Kidney (tissue), 14 donors: Measurements from ENCODE around the gene DCAF6. TPM values are rescaled to one million over a fixed set of nuclear protein-coding genes. Genes with fewer than 3 reads are reported as not detected.

Source experiments
- DNase-seq, 5 donors: peaks; one replicate each; pipeline ENCODE4 v3.0.0-alpha.2; 2013 to 2020
- FAIRE-seq: peaks from 2 replicates; lab custom pipeline; 2012; peaks lifted over from hg19 to GRCh38; lab: Jason Lieb, UNC
- H3K27ac ChIP-seq, 2 donors: one replicate each; pipeline ENCODE4 v1.7.0; 2013; ENCODE audit warnings: low read depth in 2 of 2, low read length in 2 of 2, inconsistent platforms in 1 of 2
- H3K27me3 ChIP-seq: one replicate; pipeline ENCODE4 v1.7.1; 2013; ENCODE audit warnings: low read length, inconsistent platforms; ENCODE audit not compliant: control insufficient read depth, insufficient read depth
- H3K36me3 ChIP-seq, 3 donors: one replicate each; pipeline versions ENCODE4 v1.7.0 to v1.7.1; 2013; ENCODE audit warnings: low read length in 3 of 3, control low read depth in 1 of 3, inconsistent platforms in 1 of 3; ENCODE audit not compliant: insufficient read depth in 3 of 3, control insufficient read depth in 2 of 3
- H3K4me1 ChIP-seq, 3 donors: one replicate each; pipeline versions ENCODE4 v1.7.0 to v1.7.1; 2013; ENCODE audit warnings: low read length in 3 of 3, inconsistent platforms in 1 of 3, low read depth in 1 of 3; ENCODE audit not compliant: control insufficient read depth in 2 of 3, insufficient read depth in 2 of 3
- H3K4me3 ChIP-seq, 3 donors: one replicate each; pipeline versions ENCODE4 v1.7.0 to v1.8.1; 2013; ENCODE audit warnings: low read length in 3 of 3, control low read depth in 1 of 3, inconsistent platforms in 1 of 3
- H3K9ac ChIP-seq, 3 donors: one replicate each; pipeline versions ENCODE4 v1.7.0 to v1.7.1; 2013; ENCODE audit warnings: low read length in 3 of 3, control low read depth in 1 of 3, inconsistent platforms in 1 of 3
- H3K9me3 ChIP-seq, 3 donors: one replicate each; pipeline versions ENCODE4 v1.7.0 to v1.7.1; 2013; ENCODE audit warnings: low read length in 3 of 3, control low read depth in 1 of 3, inconsistent platforms in 1 of 3; ENCODE audit not compliant: control insufficient read depth in 2 of 3, insufficient read depth in 1 of 3
- intact Hi-C: fragments of 100-400 bp; cut with DNase I; formaldehyde crosslinking; loops from one replicate; pipeline ENCODE4 v1.11.1; 2022
- polyA plus RNA-seq: library from polyadenylated mRNA; stranded (reverse); fragments of 350-450 nt; fragmentation: Illumina TruSeq; extraction: RNeasy Lipid Tissue Mini Kit (QIAGEN cat#74804); gene quantifications from one replicate; pipeline ENCODE4 v1.2.3, GENCODE V29; 2014; ENCODE audit warnings: low read depth, low replicate concordance; ENCODE audit not compliant: insufficient read depth
- total RNA-seq: library from RNA; stranded (reverse); fragmentation: NEBNext Ultra II Directional; extraction: Animal tissue kit (Norgen Biotek cat#: 25700); gene quantifications from one replicate; pipeline ENCODE4 v1.2.1, GENCODE V29; 2021
- TF ChIP-seq, protein P1 (sequence below): IDR thresholded peaks from 3 replicates; pipeline ENCODE4 v1.5.1; 2012; ENCODE audit warnings: mild to moderate bottlenecking, moderate library complexity, borderline replicate concordance; ENCODE audit not compliant: insufficient read depth; ENCODE audit errors: extremely low read depth
- donor health status: control.
- donor health status: control.
- donor health status: control.
- donor health status: control.
- donor health status: control.
- donor health status: DM: yes; HTN: yes; CAD: no.
- donor health status: Normal renal cell carcinoma (clear cell type).

Gene DCAF6
- total and polyA plus RNA-seq, 2 donors from 2014 or later, result 30.8 to 58.8 TPM

DNA sequence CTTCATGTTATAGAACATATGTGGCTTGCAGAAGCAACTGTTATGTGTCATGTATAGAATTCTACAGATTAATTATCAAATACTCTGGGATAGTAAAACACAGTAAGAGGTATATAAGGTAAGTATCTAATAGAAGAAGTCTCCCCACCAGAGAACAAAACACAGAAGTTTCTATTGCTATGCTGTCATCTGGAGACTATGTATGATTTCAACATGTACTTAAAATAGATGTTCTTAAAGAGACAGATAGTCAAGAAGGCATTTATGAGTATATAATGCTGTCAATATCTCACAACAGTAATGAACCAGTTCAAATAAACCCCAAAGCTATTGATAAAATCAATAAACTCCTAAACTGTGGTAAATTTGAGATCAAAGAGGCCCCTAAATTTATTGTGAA is 14.5 kb upstream of the DCAF6 start:
- DNase-seq (no peak), FAIRE-seq (no peak)
- H3K27me3 ChIP-seq, result no peaks in the 10 kb centered on the region
- H3K4me3 ChIP-seq, result no peak overlapping the region
- H3K4me1 ChIP-seq, result peaks cover 0 to 10% (median 0%) of the 10 kb centered on the region in 3 donors
- H3K27ac ChIP-seq, result no peak overlapping the region
- peaks cover 0 to 14% (median 0%) of the 10 kb centered on the region in 3 donors for H3K36me3 ChIP-seq
- no peak overlapping the region for H3K9ac ChIP-seq
- H3K9me3 ChIP-seq, result no peaks in the 10 kb centered on the region
- TF ChIP-seq, protein P1, sequence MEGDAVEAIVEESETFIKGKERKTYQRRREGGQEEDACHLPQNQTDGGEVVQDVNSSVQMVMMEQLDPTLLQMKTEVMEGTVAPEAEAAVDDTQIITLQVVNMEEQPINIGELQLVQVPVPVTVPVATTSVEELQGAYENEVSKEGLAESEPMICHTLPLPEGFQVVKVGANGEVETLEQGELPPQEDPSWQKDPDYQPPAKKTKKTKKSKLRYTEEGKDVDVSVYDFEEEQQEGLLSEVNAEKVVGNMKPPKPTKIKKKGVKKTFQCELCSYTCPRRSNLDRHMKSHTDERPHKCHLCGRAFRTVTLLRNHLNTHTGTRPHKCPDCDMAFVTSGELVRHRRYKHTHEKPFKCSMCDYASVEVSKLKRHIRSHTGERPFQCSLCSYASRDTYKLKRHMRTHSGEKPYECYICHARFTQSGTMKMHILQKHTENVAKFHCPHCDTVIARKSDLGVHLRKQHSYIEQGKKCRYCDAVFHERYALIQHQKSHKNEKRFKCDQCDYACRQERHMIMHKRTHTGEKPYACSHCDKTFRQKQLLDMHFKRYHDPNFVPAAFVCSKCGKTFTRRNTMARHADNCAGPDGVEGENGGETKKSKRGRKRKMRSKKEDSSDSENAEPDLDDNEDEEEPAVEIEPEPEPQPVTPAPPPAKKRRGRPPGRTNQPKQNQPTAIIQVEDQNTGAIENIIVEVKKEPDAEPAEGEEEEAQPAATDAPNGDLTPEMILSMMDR, result no peak
- intact Hi-C loops, result no loop called here

DNA sequence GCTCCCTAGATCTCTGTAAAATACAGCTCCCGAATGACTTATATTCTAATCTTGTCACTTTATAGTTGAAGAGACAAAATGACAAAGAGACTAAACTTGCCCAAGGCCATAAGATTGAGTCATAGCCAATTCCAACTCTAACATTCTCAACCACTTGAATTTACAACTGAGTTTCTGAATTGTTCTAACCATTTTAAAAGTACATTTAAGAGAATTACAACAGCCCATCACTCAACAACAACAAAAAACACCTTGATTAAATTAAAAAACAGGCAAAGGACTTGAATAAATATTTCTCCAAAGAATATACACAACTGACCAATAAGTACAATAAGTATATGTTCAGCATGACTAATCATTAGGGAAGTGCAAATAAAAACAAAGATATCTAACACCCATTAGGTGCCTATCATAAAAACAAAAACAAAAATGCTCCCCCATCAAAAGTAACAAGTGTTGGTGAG is 13.8 kb upstream of the DCAF6 start:
- Histone ChIP-seq H3K9me3 (no peaks in the 10 kb centered on the region), H3K9ac (no peak overlapping the region), H3K4me1 (peaks cover 0 to 12% (median 0%) of the 10 kb centered on the region in 3 donors), H3K36me3 (peaks cover 0 to 12% (median 0%) of the 10 kb centered on the region in 3 donors), H3K27ac (no peak overlapping the region), H3K27me3 (no peaks in the 10 kb centered on the region), H3K4me3 (no peak overlapping the region)
- TF ChIP-seq, protein P1, result no peak
- intact Hi-C loops, result no loop called here
- FAIRE-seq, result no peak
- no peak for DNase-seq

DNA sequence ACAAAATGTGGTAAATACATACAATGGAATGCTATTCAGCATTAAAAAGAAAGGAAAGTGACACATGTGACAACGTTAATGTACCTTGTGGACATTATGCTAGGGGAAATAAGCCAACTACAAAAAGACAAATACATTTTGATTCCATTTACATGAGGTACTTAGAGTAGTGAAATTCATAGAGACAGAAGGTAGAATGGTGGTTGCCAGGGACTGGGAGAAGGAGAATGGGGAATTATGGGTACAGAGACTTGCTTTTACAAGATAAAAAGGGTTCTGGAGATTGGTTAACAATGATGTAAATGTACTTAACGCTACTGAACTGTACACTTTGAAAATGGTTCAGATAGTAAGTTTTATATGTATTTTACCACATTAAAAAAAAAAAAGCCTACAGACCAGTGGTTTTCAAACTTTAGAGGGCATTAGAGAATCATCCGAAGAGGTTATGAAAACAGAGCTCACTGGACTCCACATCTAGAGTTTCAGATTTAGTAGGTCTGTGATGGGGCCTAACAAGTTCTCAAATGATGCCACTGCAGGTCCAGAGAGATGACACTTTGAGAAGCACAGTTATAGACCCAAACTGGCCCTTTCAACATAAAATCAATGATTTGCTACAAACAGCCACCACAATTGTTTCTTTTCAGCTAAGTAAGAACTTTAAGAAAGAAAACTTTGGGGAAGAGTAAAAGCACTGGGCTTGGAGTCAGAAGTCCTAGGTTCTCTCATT is 13.0 kb upstream of the DCAF6 start:
- H3K9ac ChIP-seq, result no peak overlapping the region
- FAIRE-seq (no peak), DNase-seq (peak in 1 of 5 donors; percentile 27)
- intact Hi-C loops, result no loop called here
- H3K36me3 ChIP-seq, result peaks cover 0 to 8% (median 0%) of the 10 kb centered on the region in 3 donors
- H3K27me3 ChIP-seq, result no peaks in the 10 kb centered on the region
- no peak overlapping the region for H3K27ac ChIP-seq
- no peak overlapping the region for H3K4me3 ChIP-seq
- H3K9me3 ChIP-seq, result no peaks in the 10 kb centered on the region
- peaks cover 0 to 12% (median 0%) of the 10 kb centered on the region in 3 donors for H3K4me1 ChIP-seq
- TF ChIP-seq, protein P1, result no peak
